Activated naive CD4-positive, alpha-beta T cell treated with anti-CD3 and anti-CD28 coated beads, Interleukin-2, amount 50 U/mL, for 24 hours (primary cell): Measurements from ENCODE around the gene PROSER3.

Experiments used
- H3K27ac Mint-ChIP-seq: one replicate; pipeline ENCODE4 v1.8.0; 2021; ENCODE audit warnings: mild to moderate bottlenecking, mixed read lengths
- H3K27me3 Mint-ChIP-seq: one replicate; pipeline ENCODE4 v1.8.0; 2021; ENCODE audit warnings: mixed read lengths
- H3K36me3 Mint-ChIP-seq: one replicate; pipeline ENCODE4 v1.8.0; 2021; ENCODE audit warnings: mixed read lengths
- H3K4me1 Mint-ChIP-seq: one replicate; pipeline ENCODE4 v1.8.0; 2021; ENCODE audit warnings: mixed read lengths
- H3K4me3 Mint-ChIP-seq: one replicate; pipeline ENCODE4 v1.8.0; 2021; ENCODE audit warnings: mild to moderate bottlenecking, mixed read lengths
- H3K9me3 Mint-ChIP-seq: one replicate; pipeline ENCODE4 v1.8.0; 2021; ENCODE audit warnings: mixed read lengths

PROSER3 gene

DNA sequence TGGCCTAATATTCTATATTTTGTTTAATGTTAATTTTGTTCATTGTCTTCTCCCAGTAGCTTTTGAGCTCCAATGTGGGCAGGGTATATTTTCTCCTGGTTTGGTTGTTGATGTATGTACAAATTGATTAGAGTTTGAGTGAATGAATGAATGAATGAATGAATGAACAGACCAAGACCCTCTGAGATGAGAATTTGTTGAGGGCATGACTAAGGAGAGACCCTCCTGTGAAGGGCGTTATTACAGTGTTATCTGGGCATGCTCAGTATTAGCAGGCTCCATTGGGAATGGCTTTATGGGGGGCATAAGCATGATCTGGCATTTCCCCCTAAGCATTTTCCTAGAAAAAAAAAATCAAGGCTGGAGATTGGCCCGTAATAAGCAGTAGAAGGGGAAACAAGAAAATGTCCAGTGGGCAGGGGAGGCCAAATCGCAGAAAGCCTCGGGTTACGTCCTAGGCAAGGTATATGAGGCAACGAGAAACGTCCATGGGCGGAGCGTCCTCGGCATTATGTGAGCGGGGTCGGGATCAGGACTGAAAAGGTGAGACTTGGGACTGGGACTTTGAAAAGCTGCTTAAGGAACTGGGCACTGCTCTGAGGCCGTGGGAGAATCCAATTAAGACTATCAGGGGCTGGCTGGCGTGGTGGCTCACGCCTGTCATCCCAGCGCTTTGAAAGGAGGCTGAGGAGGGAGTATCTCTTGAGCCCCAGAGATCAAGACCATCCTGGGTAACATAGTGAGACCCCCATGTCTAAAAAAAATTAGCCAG is 16.5 kb downstream of the PROSER3 start:
- Mint-ChIP-seq H3K36me3 (no peaks in the 10 kb centered on the region), H3K4me3 (peak overlapping the region; percentile 85), H3K27ac (no peak overlapping the region), H3K4me1 (peaks cover 13% of the 10 kb centered on the region), H3K27me3 (no peaks in the 10 kb centered on the region), H3K9me3 (no peaks in the 10 kb centered on the region)

GRCh38 chr19:35775046-35775297 is 17.0 kb downstream of the PROSER3 start:
- Mint-ChIP-seq H3K4me1 (peaks cover 13% of the 10 kb centered on the region), H3K27ac (peak overlapping the region; percentile 35), H3K4me3 (peak overlapping the region; percentile 85), H3K27me3 (no peaks in the 10 kb centered on the region), H3K9me3 (no peaks in the 10 kb centered on the region), H3K36me3 (no peaks in the 10 kb centered on the region)

GRCh38 chr19:35775298-35776101 is 17.5 kb downstream of the PROSER3 start, which contains the start of gene ARHGAP33:
Gene ARHGAP33 (plus strand): TSS chr19:35775564. CDS start chr19:35775659, 95 bp downstream.
- Mint-ChIP-seq H3K9me3 (no peaks in the 10 kb centered on the region), H3K27me3 (no peaks in the 10 kb centered on the region), H3K4me1 (peaks cover 13% of the 10 kb centered on the region), H3K36me3 (no peaks in the 10 kb centered on the region), H3K4me3 (peak within 1 kb of the TSS; percentile 85), H3K27ac (peak within 1 kb of the TSS; percentile 35)

- H3K4me3 Mint-ChIP-seq, result peak overlapping the region; percentile 80
- no peaks in the 10 kb centered on the region for H3K27me3 Mint-ChIP-seq
- peaks cover 13% of the 10 kb centered on the region for H3K4me1 Mint-ChIP-seq
- no peak overlapping the region for H3K27ac Mint-ChIP-seq
- no peaks in the 10 kb centered on the region for H3K36me3 Mint-ChIP-seq
- no peaks in the 10 kb centered on the region for H3K9me3 Mint-ChIP-seq
Observed at GRCh38 chr19:35776102-35776788, 18.3 kb downstream of the PROSER3 start.

- H3K27me3 Mint-ChIP-seq, result no peaks in the 10 kb centered on the region
- H3K4me1 Mint-ChIP-seq, result peaks cover 13% of the 10 kb centered on the region
- no peaks in the 10 kb centered on the region for H3K36me3 Mint-ChIP-seq
- peak overlapping the region; percentile 59 for H3K4me3 Mint-ChIP-seq
- no peak overlapping the region for H3K27ac Mint-ChIP-seq
- H3K9me3 Mint-ChIP-seq, result no peaks in the 10 kb centered on the region
Observed at GRCh38 chr19:35777086-35777841, 19.3 kb downstream of the PROSER3 start.

DNA sequence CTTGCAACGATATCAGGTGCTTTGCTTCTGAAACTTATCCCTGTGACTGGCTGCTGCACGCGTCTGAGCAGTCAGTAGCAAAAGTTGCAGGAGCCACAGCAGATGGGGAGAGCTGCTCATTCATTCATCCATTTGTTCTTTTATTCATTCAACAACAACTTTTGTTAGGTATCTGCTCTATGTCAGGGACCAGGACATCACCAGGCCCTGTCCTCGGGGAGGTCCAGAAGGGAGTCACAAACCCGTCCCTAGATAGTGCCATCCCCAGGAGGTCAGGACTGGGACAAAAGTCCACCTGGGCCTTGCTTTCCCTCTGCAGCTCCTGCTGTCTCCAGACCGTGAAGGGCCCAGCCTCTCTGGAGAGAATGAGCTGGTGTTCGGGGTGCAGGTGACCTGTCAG is 20.0 kb downstream of the PROSER3 start:
- Mint-ChIP-seq H3K4me1 (peaks cover 13% of the 10 kb centered on the region), H3K36me3 (peaks cover 2% of the 10 kb centered on the region), H3K27ac (no peak overlapping the region), H3K9me3 (no peaks in the 10 kb centered on the region), H3K4me3 (no peak overlapping the region), H3K27me3 (no peaks in the 10 kb centered on the region)

DNA sequence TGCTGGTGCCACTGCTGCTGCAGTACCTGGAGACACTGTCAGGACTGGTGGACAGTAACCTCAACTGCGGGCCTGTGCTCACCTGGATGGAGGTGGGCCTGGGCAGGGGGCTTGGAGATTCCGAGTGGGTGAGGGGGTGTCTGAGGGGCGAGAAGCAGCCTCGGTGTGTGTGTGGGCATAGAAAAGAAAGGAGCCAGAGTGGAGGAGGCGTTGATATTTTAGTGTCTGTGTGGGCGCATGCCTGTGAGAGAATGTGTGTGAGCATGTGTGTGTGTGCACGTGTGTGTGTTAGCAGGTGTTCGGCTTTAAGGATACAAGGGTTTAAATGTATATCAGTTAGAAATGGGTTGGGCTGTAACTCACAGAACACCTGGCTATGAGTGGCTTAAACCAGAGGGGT is 21.1 kb downstream of the PROSER3 start:
- Mint-ChIP-seq H3K27ac (no peak overlapping the region), H3K36me3 (peaks cover 2% of the 10 kb centered on the region), H3K4me1 (peaks cover 13% of the 10 kb centered on the region), H3K27me3 (no peaks in the 10 kb centered on the region), H3K9me3 (no peaks in the 10 kb centered on the region), H3K4me3 (no peak overlapping the region)

GRCh38 chr19:35780058-35780457 is 22.1 kb downstream of the PROSER3 start:
- H3K36me3 Mint-ChIP-seq, result peaks cover 2% of the 10 kb centered on the region
- peaks cover 6% of the 10 kb centered on the region for H3K4me1 Mint-ChIP-seq
- no peaks in the 10 kb centered on the region for H3K27me3 Mint-ChIP-seq
- no peak overlapping the region for H3K4me3 Mint-ChIP-seq
- H3K27ac Mint-ChIP-seq, result no peak overlapping the region
- no peaks in the 10 kb centered on the region for H3K9me3 Mint-ChIP-seq

GRCh38 chr19:35780717-35781116 is 22.7 kb downstream of the PROSER3 start:
- H3K4me1 Mint-ChIP-seq, result peaks cover 4% of the 10 kb centered on the region
- no peak overlapping the region for H3K4me3 Mint-ChIP-seq
- H3K27me3 Mint-ChIP-seq, result no peaks in the 10 kb centered on the region
- peaks cover 2% of the 10 kb centered on the region for H3K36me3 Mint-ChIP-seq
- H3K9me3 Mint-ChIP-seq, result no peaks in the 10 kb centered on the region
- H3K27ac Mint-ChIP-seq, result no peak overlapping the region

GRCh38 chr19:35781650-35782049 is 23.7 kb downstream of the PROSER3 start:
- Mint-ChIP-seq H3K27me3 (no peaks in the 10 kb centered on the region), H3K4me1 (peaks cover 4% of the 10 kb centered on the region), H3K4me3 (no peak overlapping the region), H3K9me3 (no peaks in the 10 kb centered on the region), H3K27ac (no peak overlapping the region), H3K36me3 (peaks cover 2% of the 10 kb centered on the region)

- Mint-ChIP-seq H3K27ac (no peak overlapping the region), H3K27me3 (no peaks in the 10 kb centered on the region), H3K4me3 (no peak overlapping the region), H3K9me3 (no peaks in the 10 kb centered on the region), H3K4me1 (no peaks in the 10 kb centered on the region), H3K36me3 (peaks cover 2% of the 10 kb centered on the region)
Observed at GRCh38 chr19:35782589-35782988, 24.6 kb downstream of the PROSER3 start.

- Mint-ChIP-seq H3K27ac (no peak overlapping the region), H3K27me3 (no peaks in the 10 kb centered on the region), H3K4me1 (no peaks in the 10 kb centered on the region), H3K36me3 (peaks cover 2% of the 10 kb centered on the region), H3K4me3 (no peak overlapping the region), H3K9me3 (no peaks in the 10 kb centered on the region)
Observed at GRCh38 chr19:35783469-35784434, 25.8 kb downstream of the PROSER3 start.

DNA sequence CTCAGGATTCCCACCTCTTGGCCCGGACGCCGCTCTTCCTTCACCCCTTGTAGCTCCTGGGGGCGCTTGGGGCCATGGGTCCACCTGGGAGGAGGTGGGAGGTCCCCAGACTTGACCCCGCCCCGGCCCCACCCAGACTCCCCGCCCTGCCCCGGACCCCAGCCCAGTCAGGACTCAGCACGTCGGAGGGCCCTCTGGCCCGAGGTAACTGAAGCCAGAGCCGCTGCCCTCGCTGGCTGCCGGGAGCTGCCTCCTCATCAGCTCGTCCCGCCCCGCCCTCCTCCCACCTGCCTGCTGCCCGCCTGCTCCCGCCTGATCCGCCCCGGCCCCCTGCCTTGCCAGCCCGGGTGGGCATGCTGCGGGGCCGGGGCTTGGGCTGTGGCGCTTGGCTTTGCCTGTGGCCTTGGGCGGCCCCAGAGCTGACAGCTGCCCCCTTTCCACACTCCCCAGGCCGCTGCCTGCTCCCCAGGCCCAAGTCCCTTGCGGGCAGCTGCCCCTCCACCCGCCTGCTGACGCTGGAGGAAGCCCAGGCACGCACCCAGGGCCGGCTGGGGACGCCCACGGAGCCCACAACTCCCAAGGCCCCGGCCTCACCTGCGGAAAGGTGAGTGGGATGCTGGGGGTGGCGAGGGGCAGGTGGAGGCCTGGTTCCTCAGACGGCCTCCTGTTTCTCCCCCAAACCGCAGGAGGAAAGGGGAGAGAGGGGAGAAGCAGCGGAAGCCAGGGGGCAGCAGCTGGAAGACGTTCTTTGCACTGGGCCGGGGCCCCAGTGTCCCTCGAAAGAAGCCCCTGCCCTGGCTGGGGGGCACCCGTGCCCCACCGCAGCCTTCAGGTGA is 26.7 kb downstream of the PROSER3 start:
- no peaks in the 10 kb centered on the region for H3K27me3 Mint-ChIP-seq
- no peaks in the 10 kb centered on the region for H3K9me3 Mint-ChIP-seq
- H3K36me3 Mint-ChIP-seq, result peaks cover 2% of the 10 kb centered on the region
- H3K27ac Mint-ChIP-seq, result no peak overlapping the region
- H3K4me3 Mint-ChIP-seq, result no peak overlapping the region
- H3K4me1 Mint-ChIP-seq, result no peaks in the 10 kb centered on the region

DNA sequence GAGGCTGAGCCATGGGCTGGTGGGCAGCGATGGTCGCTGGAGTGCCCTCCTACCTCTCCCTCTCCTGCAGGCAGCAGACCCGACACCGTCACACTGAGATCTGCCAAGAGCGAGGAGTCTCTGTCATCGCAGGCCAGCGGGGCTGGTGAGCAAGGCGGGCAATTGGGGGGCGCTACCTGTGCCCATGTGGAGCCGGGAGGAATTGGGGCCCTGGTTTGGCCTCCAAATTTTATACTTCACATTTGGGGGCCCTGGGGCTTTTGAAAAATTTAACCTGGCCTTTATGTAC is 27.3 kb downstream of the PROSER3 start:
- Mint-ChIP-seq H3K27ac (no peak overlapping the region), H3K36me3 (peaks cover 2% of the 10 kb centered on the region)

More for the DNA sequence above, 27.3 kb downstream of the PROSER3 start:
- H3K4me3 Mint-ChIP-seq, result no peak overlapping the region
- H3K27me3 Mint-ChIP-seq, result no peaks in the 10 kb centered on the region
- no peaks in the 10 kb centered on the region for H3K4me1 Mint-ChIP-seq
- no peaks in the 10 kb centered on the region for H3K9me3 Mint-ChIP-seq
